ENCODE results near the gene EPHA7.

The EPHA7 gene

GRCh38 chr6:93242049-93242448, 177.3 kb downstream of the EPHA7 start:
- no peak for DNase-seq

GRCh38 chr6:93238632-93239031, 180.7 kb downstream of the EPHA7 start:
- no peak for DNase-seq

- DNase-seq, result no peak
Measured at GRCh38 chr6:93235775-93236174, 183.6 kb downstream of the EPHA7 start.

GRCh38 chr6:93226822-93227221, 192.5 kb downstream of the EPHA7 start:
- DNase-seq, result no peak

- DNase-seq, result no peak
Measured at GRCh38 chr6:93222071-93222851, 197.1 kb downstream of the EPHA7 start.

GRCh38 chr6:93219447-93219846, 199.9 kb downstream of the EPHA7 start:
- DNase-seq, result no peak

- no peak for DNase-seq
Measured at GRCh38 chr6:93218096-93218495, 201.3 kb downstream of the EPHA7 start.

GRCh38 chr6:93213028-93213427, 206.3 kb downstream of the EPHA7 start:
- DNase-seq, result no peak

- no peak for DNase-seq
Measured at GRCh38 chr6:93210908-93211307, 208.5 kb downstream of the EPHA7 start.

- no peak for DNase-seq
Measured at GRCh38 chr6:93209358-93209757, 210.0 kb downstream of the EPHA7 start.

- no peak for DNase-seq
Measured at GRCh38 chr6:93196406-93196970, 222.9 kb downstream of the EPHA7 start.

GRCh38 chr6:93194480-93194879, 224.9 kb downstream of the EPHA7 start:
- no peak for DNase-seq

- DNase-seq, result no peak
Measured at GRCh38 chr6:93193868-93194267, 225.5 kb downstream of the EPHA7 start.

All from fibroblast of skin of scalp (primary cell).